Measurements from ENCODE around the gene CDO1. TPM values are rescaled to one million over a fixed set of nuclear protein-coding genes. Genes with fewer than 3 reads are reported as not detected.

CDO1 gene
- 0.65 and 0.72 TPM in 2 replicates for total RNA-seq

DNA sequence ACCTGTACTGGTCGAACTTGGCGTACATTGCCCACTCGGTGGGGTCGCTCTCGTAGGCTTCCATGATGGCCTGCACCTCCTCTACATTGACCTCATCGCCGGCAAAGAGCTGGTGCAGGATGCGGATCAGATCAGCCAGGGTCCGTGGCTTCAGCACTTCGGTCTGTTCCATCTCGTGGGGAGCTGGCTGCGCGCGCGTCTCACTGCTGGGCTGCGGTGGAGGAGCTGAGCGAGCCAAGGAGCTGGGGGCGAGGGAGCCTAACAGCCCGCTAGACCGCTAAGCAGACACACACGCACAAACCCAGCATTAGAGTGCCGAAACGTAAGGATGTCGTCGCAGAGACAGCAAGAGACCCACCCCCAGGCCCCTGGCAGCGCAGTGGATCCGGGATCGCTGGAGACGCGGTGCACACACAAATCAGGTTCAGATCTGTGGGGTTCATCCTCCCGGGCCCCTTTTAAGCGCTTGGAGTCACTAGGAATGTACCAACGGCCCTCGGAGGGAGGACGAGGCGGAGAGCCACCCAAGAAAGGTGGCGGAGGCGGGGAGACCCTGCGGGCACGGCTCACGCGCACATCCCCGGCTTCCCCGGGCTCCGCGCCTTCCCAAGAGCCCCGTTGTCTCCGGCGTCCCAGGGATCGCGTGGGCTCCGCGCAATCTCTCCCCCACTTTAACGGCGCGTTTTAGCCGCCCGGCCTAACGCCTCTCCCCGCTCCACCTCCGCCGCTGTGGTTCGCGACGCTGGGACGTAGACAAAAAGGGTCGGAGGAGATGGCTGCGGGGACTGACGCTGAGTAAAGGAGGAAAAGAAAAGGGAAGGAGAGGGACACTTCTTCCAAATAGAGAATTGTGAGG is at the start of gene CDO1:
CDO1 (minus strand) TSS at position 434 of the 856 bp plus-strand sequence; CDS start at position 172, 262 bp downstream.

GRCh38 chr5:115841382-115842088 is 25.1 kb upstream of the CDO1 start, which contains the start of the genes AP3S1 and ATG12:
TSS of gene AP3S1 (plus strand) at chr5:115841935. CDS start at chr5:115842038, 103 bp downstream.
TSS of gene ATG12 (minus strand) at chr5:115841565. CDS start at chr5:115841552, 13 bp downstream.

Other genes with a start within 250 kb of the CDO1 start
- under 0.01 and 1.8 TPM in 2 replicates for gene TICAM2, start 214.2 kb downstream of the CDO1 start, total RNA-seq
- 108 and 150 TPM in 2 replicates for gene TMED7, start 190.6 kb downstream of the CDO1 start, total RNA-seq
- 59.3 and 68.6 TPM in 2 replicates for gene ATG12, start 24.9 kb upstream of the CDO1 start, total RNA-seq
- 173 and 517 TPM in 2 replicates for gene AP3S1, start 25.3 kb upstream of the CDO1 start, total RNA-seq
- gene LVRN, start 145.8 kb upstream of the CDO1 start, total RNA-seq = 0.16 TPM in 1 of 2 replicates, not detected in the other
- not detected in 2 replicates for gene ARL14EPL, start 215.8 kb upstream of the CDO1 start, total RNA-seq